ENCODE measurements around the gene UBXN10. TPM values are rescaled to one million over a fixed set of nuclear protein-coding genes. Genes with fewer than 3 reads are reported as not detected.

UBXN10 gene
- total RNA-seq, 1 experiment from 2014 or later, result 0.33 TPM

- Mint-ChIP-seq H3K36me3 (ENCODE audit: insufficient read depth, unreplicated experiment) (no peaks in the 10 kb centered on the region), H3K27me3 (ENCODE audit: unreplicated experiment) (peaks cover 27% of the 10 kb centered on the region), H3K27ac (ENCODE audit: unreplicated experiment) (no peak overlapping the region), H3K4me3 (ENCODE audit: low read depth, unreplicated experiment) (no peak overlapping the region), H3K9me3 (ENCODE audit: low read depth, unreplicated experiment) (peaks cover 4% of the 10 kb centered on the region), H3K4me1 (ENCODE audit: low read depth, unreplicated experiment) (peaks cover 8% of the 10 kb centered on the region)
- CTCF ChIA-PET, result no interaction called here
- DNase-seq, result no peak
- intact Hi-C loops (cut with micrococcal nuclease; ENCODE audit: unreplicated experiment), result no loop called here
- TF ChIP-seq, protein P1, sequence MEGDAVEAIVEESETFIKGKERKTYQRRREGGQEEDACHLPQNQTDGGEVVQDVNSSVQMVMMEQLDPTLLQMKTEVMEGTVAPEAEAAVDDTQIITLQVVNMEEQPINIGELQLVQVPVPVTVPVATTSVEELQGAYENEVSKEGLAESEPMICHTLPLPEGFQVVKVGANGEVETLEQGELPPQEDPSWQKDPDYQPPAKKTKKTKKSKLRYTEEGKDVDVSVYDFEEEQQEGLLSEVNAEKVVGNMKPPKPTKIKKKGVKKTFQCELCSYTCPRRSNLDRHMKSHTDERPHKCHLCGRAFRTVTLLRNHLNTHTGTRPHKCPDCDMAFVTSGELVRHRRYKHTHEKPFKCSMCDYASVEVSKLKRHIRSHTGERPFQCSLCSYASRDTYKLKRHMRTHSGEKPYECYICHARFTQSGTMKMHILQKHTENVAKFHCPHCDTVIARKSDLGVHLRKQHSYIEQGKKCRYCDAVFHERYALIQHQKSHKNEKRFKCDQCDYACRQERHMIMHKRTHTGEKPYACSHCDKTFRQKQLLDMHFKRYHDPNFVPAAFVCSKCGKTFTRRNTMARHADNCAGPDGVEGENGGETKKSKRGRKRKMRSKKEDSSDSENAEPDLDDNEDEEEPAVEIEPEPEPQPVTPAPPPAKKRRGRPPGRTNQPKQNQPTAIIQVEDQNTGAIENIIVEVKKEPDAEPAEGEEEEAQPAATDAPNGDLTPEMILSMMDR (IDR thresholded peaks at IDR 0.05; ENCODE audit: unreplicated experiment), result no peak
- BruUV-seq (replicated peaks), result no TSS peak
These were observed 49.1 kb downstream of the UBXN10 start for GRCh38 chr1:20234788-20235535.

- H3K27me3 Mint-ChIP-seq (ENCODE audit: unreplicated experiment), result peaks cover 50% of the 10 kb centered on the region
- H3K4me1 Mint-ChIP-seq (ENCODE audit: low read depth, unreplicated experiment), result peaks cover under 1% of the 10 kb centered on the region
- TF ChIP-seq, protein P1 (IDR thresholded peaks at IDR 0.05; ENCODE audit: unreplicated experiment), result no peak
- H3K9me3 Mint-ChIP-seq (ENCODE audit: low read depth, unreplicated experiment), result no peaks in the 10 kb centered on the region
- intact Hi-C loops (cut with micrococcal nuclease; ENCODE audit: unreplicated experiment), result no loop called here
- no peak overlapping the region for H3K4me3 Mint-ChIP-seq (ENCODE audit: low read depth, unreplicated experiment)
- BruUV-seq (replicated peaks), result no TSS peak
- CTCF ChIA-PET, result no interaction called here
- no peak overlapping the region for H3K27ac Mint-ChIP-seq (ENCODE audit: unreplicated experiment)
- no peak for DNase-seq
- no peaks in the 10 kb centered on the region for H3K36me3 Mint-ChIP-seq (ENCODE audit: insufficient read depth, unreplicated experiment)
These were observed 51.8 kb downstream of the UBXN10 start for GRCh38 chr1:20237646-20238045.

GRCh38 chr1:20240012-20240411 lies 54.1 kb downstream of the UBXN10 start:
- Mint-ChIP-seq H3K4me1 (ENCODE audit: low read depth, unreplicated experiment) (no peaks in the 10 kb centered on the region), H3K36me3 (ENCODE audit: insufficient read depth, unreplicated experiment) (no peaks in the 10 kb centered on the region), H3K4me3 (ENCODE audit: low read depth, unreplicated experiment) (no peak overlapping the region), H3K27ac (ENCODE audit: unreplicated experiment) (no peak overlapping the region), H3K27me3 (ENCODE audit: unreplicated experiment) (peaks cover 28% of the 10 kb centered on the region), H3K9me3 (ENCODE audit: low read depth, unreplicated experiment) (no peaks in the 10 kb centered on the region)
- BruUV-seq (replicated peaks), result no TSS peak
- CTCF ChIA-PET, result no interaction called here
- intact Hi-C loops (cut with micrococcal nuclease; ENCODE audit: unreplicated experiment), result no loop called here
- no peak for DNase-seq
- TF ChIP-seq, protein P1 (IDR thresholded peaks at IDR 0.05; ENCODE audit: unreplicated experiment), result no peak

- no peak overlapping the region for H3K27ac Mint-ChIP-seq (ENCODE audit: unreplicated experiment)
- no peaks in the 10 kb centered on the region for H3K36me3 Mint-ChIP-seq (ENCODE audit: insufficient read depth, unreplicated experiment)
- H3K27me3 Mint-ChIP-seq (ENCODE audit: unreplicated experiment), result peaks cover 40% of the 10 kb centered on the region
- CTCF ChIA-PET, result no interaction called here
- no TSS peak for BruUV-seq (replicated peaks)
- no peaks in the 10 kb centered on the region for H3K9me3 Mint-ChIP-seq (ENCODE audit: low read depth, unreplicated experiment)
- intact Hi-C loops (cut with micrococcal nuclease; ENCODE audit: unreplicated experiment), result no loop called here
- no peak overlapping the region for H3K4me3 Mint-ChIP-seq (ENCODE audit: low read depth, unreplicated experiment)
- TF ChIP-seq, protein P1 (IDR thresholded peaks at IDR 0.05; ENCODE audit: unreplicated experiment), result no peak
- no peak for DNase-seq
- H3K4me1 Mint-ChIP-seq (ENCODE audit: low read depth, unreplicated experiment), result no peaks in the 10 kb centered on the region
These were observed 57.1 kb downstream of the UBXN10 start for GRCh38 chr1:20242890-20243479.

Other genes starting within 250 kb of the UBXN10 start
- not detected in 2 replicates for gene PLA2G2A, start 206.5 kb upstream of the UBXN10 start, total RNA-seq (2022)
- not detected in 2 replicates for gene PLA2G5, start 115.9 kb upstream of the UBXN10 start, total RNA-seq (2022)
- gene PLA2G2D, start 66.6 kb upstream of the UBXN10 start, total RNA-seq (2022), result not detected in 2 replicates
- gene PLA2G2F, start 46.8 kb upstream of the UBXN10 start, total RNA-seq (2022), result not detected in 2 replicates
- not detected in 2 replicates for gene PLA2G2C, start 422 bp downstream of the UBXN10 start, total RNA-seq (2022)
- not detected in 2 replicates for gene VWA5B1, start 104.8 kb downstream of the UBXN10 start, total RNA-seq (2022)